ENCODE results near the gene GALNT16. TPM values are rescaled to one million over a fixed set of nuclear protein-coding genes. Genes with fewer than 3 reads are reported as not detected.
A peak's percentile ranks its signal among the peaks of the same experiment; 100 is the strongest.

GALNT16 gene
- total RNA-seq, 1 experiment from 2014 or later: 0.16 TPM

- in situ Hi-C loops (cut with HindIII; ENCODE audit: low pct_unique_long_range_greater_than_20kb, low sequenced_read_pairs): no loop called here
- DNase-seq (ENCODE audit: low read depth, low spot score): no peak
These were observed 12.1 kb upstream of the GALNT16 start for GRCh38 chr14:69247676-69248440.

- no peak for DNase-seq (ENCODE audit: low read depth, low spot score)
These were observed 10.4 kb upstream of the GALNT16 start for GRCh38 chr14:69249603-69250002.

GRCh38 chr14:69252851-69253250 lies 7.1 kb upstream of the GALNT16 start:
- in situ Hi-C loops (cut with HindIII; ENCODE audit: low pct_unique_long_range_greater_than_20kb, low sequenced_read_pairs): no loop called here

More at GRCh38 chr14:69249603-69250002, 10.4 kb upstream of the GALNT16 start:
- in situ Hi-C loops (cut with HindIII; ENCODE audit: low pct_unique_long_range_greater_than_20kb, low sequenced_read_pairs): no loop called here

GRCh38 chr14:69259168-69259526 lies 811 bp upstream of the GALNT16 start:
- DNase-seq (ENCODE audit: low read depth, low spot score): no peak
- in situ Hi-C loops (cut with HindIII; ENCODE audit: low pct_unique_long_range_greater_than_20kb, low sequenced_read_pairs): no loop called here

More at GRCh38 chr14:69252851-69253250, 7.1 kb upstream of the GALNT16 start:
- no peak for DNase-seq (ENCODE audit: low read depth, low spot score)

- in situ Hi-C loops (cut with HindIII; ENCODE audit: low pct_unique_long_range_greater_than_20kb, low sequenced_read_pairs): no loop called here
- no peak for DNase-seq (ENCODE audit: low read depth, low spot score)
These were observed 367 bp downstream of the GALNT16 start for GRCh38 chr14:69260190-69260860.

- no peak for DNase-seq (ENCODE audit: low read depth, low spot score)
- in situ Hi-C loops (cut with HindIII; ENCODE audit: low pct_unique_long_range_greater_than_20kb, low sequenced_read_pairs): no loop called here
These were observed 1.1 kb downstream of the GALNT16 start for GRCh38 chr14:69260861-69261564.

GRCh38 chr14:69261761-69262331 lies 1.9 kb downstream of the GALNT16 start:
- in situ Hi-C loops (cut with HindIII; ENCODE audit: low pct_unique_long_range_greater_than_20kb, low sequenced_read_pairs): no loop called here

GRCh38 chr14:69262516-69262915 lies 2.6 kb downstream of the GALNT16 start:
- in situ Hi-C loops (cut with HindIII; ENCODE audit: low pct_unique_long_range_greater_than_20kb, low sequenced_read_pairs): no loop called here
- DNase-seq (ENCODE audit: low read depth, low spot score): peak; percentile 13

More at GRCh38 chr14:69261761-69262331, 1.9 kb downstream of the GALNT16 start:
- no peak for DNase-seq (ENCODE audit: low read depth, low spot score)

GRCh38 chr14:69263364-69263763 lies 3.4 kb downstream of the GALNT16 start:
- in situ Hi-C loops (cut with HindIII; ENCODE audit: low pct_unique_long_range_greater_than_20kb, low sequenced_read_pairs): no loop called here
- no peak for DNase-seq (ENCODE audit: low read depth, low spot score)

GRCh38 chr14:69263771-69264170 lies 3.8 kb downstream of the GALNT16 start:
- DNase-seq (ENCODE audit: low read depth, low spot score): no peak

GRCh38 chr14:69266572-69267345 lies 6.8 kb downstream of the GALNT16 start:
- no peak for DNase-seq (ENCODE audit: low read depth, low spot score)
- in situ Hi-C loops (cut with HindIII; ENCODE audit: low pct_unique_long_range_greater_than_20kb, low sequenced_read_pairs): no loop called here

More at GRCh38 chr14:69263771-69264170, 3.8 kb downstream of the GALNT16 start:
- in situ Hi-C loops (cut with HindIII; ENCODE audit: low pct_unique_long_range_greater_than_20kb, low sequenced_read_pairs): no loop called here

- no peak for DNase-seq (ENCODE audit: low read depth, low spot score)
- in situ Hi-C loops (cut with HindIII; ENCODE audit: low pct_unique_long_range_greater_than_20kb, low sequenced_read_pairs): no loop called here
These were observed 7.5 kb downstream of the GALNT16 start for GRCh38 chr14:69267492-69267891.

GRCh38 chr14:69268223-69268622 lies 8.3 kb downstream of the GALNT16 start:
- no peak for DNase-seq (ENCODE audit: low read depth, low spot score)

GRCh38 chr14:69268763-69269162 lies 8.8 kb downstream of the GALNT16 start:
- DNase-seq (ENCODE audit: low read depth, low spot score): no peak
- in situ Hi-C loops (cut with HindIII; ENCODE audit: low pct_unique_long_range_greater_than_20kb, low sequenced_read_pairs): no loop called here

More at GRCh38 chr14:69268223-69268622, 8.3 kb downstream of the GALNT16 start:
- in situ Hi-C loops (cut with HindIII; ENCODE audit: low pct_unique_long_range_greater_than_20kb, low sequenced_read_pairs): no loop called here

GRCh38 chr14:69269381-69269780 lies 9.4 kb downstream of the GALNT16 start:
- in situ Hi-C loops (cut with HindIII; ENCODE audit: low pct_unique_long_range_greater_than_20kb, low sequenced_read_pairs): no loop called here
- no peak for DNase-seq (ENCODE audit: low read depth, low spot score)

GRCh38 chr14:69270097-69270496 lies 10.1 kb downstream of the GALNT16 start:
- no peak for DNase-seq (ENCODE audit: low read depth, low spot score)
- in situ Hi-C loops (cut with HindIII; ENCODE audit: low pct_unique_long_range_greater_than_20kb, low sequenced_read_pairs): no loop called here

Measured in SK-MEL-5 (cell line).